Activated CD4-positive, alpha-beta memory T cell treated with anti-CD3 and anti-CD28 coated beads for 36 hours (primary cell): ENCODE results near the gene DSP. TPM values are rescaled to one million over a fixed set of nuclear protein-coding genes. Genes with fewer than 3 reads are reported as not detected.

Experiments
- CTCF ChIA-PET: fragments of 350-600 bp; sonication (Branson Sonifier 250); formaldehyde crosslinking; loops from one replicate; lab custom pipeline; 2021; ENCODE audit warnings: antibody characterized with exemption, inconsistent platforms; lab: Charles Lee
- POLR2A ChIA-PET: fragments of 350-600 bp; sonication (Branson Sonifier 250); formaldehyde crosslinking; loops from one replicate; lab custom pipeline; 2021; ENCODE audit warnings: antibody characterized with exemption; lab: Charles Lee
- DNase-seq: peaks from one replicate; pipeline ENCODE4 v3.0.0-alpha.2; 2020
- H3K27ac Mint-ChIP-seq: one replicate; pipeline ENCODE4 v1.8.0; 2021; ENCODE audit warnings: mixed read lengths
- H3K27me3 Mint-ChIP-seq: one replicate; pipeline ENCODE4 v1.8.0; 2021; ENCODE audit warnings: mixed read lengths
- H3K36me3 Mint-ChIP-seq: one replicate; pipeline ENCODE4 v1.8.0; 2021; ENCODE audit warnings: mixed read lengths
- H3K4me1 Mint-ChIP-seq: one replicate; pipeline ENCODE4 v1.8.0; 2021; ENCODE audit warnings: low read depth, mixed read lengths
- H3K4me3 Mint-ChIP-seq: one replicate; pipeline ENCODE4 v1.8.0; 2021; ENCODE audit warnings: mild to moderate bottlenecking, mixed read lengths
- H3K9me3 Mint-ChIP-seq: one replicate; pipeline ENCODE4 v1.8.0; 2021; ENCODE audit warnings: mixed read lengths
- intact Hi-C: fragments of 100-400 bp; cut with micrococcal nuclease; formaldehyde crosslinking; loops from one replicate; pipeline ENCODE4 v1.15.1; 2023
- total RNA-seq, 2 experiments: library from RNA; stranded (reverse); gene quantifications; one replicate each; pipeline ENCODE4 v1.2.3, GENCODE V29; 2021

Gene DSP
- total RNA-seq, 2 experiments from 2014 or later: 0.07 to 0.12 TPM

- H3K27ac Mint-ChIP-seq: no peak overlapping the region
- no peaks in the 10 kb centered on the region for H3K36me3 Mint-ChIP-seq
- H3K4me3 Mint-ChIP-seq: no peak overlapping the region
- CTCF ChIA-PET: interaction anchor here (0.7 to 2.1 kb wide), 2 partner anchors 10 to 346 kb away, joined by 3 to 8 read pairs; no protein-coding TSS in a partner anchor
- POLR2A ChIA-PET: no interaction called here
- H3K4me1 Mint-ChIP-seq: peaks cover 9% of the 10 kb centered on the region
- H3K27me3 Mint-ChIP-seq: peaks cover 8% of the 10 kb centered on the region
- intact Hi-C loops: no loop called here
- DNase-seq: no peak
- no peaks in the 10 kb centered on the region for H3K9me3 Mint-ChIP-seq
Measured at GRCh38 chr6:7621761-7622160, 80.3 kb downstream of the DSP start.

DNA sequence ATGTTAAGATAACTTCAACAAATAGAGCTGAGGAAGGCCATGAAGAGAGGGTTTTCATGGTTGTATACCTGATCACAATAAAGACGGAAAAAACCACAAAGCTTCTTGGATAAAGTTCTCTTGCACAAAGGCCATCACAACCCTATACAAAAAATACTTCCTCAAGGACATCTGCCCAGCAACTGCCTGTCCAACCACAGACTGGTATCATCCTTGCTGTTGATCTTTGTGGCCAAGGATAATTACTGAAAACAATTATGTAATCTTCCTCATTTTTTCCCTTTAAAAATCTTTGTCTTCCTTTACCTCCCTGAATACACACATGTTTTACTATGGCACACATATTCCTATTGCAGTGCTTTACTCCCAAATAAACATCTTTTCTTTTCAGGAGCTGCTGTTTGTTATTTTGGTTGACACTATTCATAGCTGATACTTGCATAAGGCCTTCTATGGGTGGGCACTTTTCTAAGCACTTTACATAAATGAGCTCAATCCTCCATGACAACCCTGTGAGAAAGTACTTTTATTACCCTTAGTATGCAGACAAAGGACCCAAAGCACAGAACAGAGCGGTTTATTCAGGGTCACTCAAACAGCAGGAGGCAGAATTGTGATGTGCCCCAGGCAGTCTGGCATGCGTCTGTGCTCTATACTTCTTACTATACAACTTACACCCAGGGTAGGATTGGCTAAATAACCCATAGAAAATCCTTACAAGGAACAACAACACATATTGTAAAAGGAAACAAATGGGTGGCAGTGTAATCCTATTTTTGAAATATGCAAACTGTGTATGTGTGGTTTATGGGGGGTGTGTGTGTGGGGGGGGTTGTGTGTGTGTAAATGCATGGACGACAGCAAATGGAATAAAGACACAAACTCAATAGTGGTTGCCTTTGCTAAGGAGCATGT, 83.6 kb downstream of the DSP start:
- H3K4me3 Mint-ChIP-seq: no peak overlapping the region
- ChIA-PET POLR2A (no interaction called here), CTCF (interaction anchor here (1.0 kb wide), 1 partner anchor 10 kb away, joined by 7 read pairs; no protein-coding TSS in a partner anchor)
- H3K27me3 Mint-ChIP-seq: peaks cover 12% of the 10 kb centered on the region
- H3K9me3 Mint-ChIP-seq: no peaks in the 10 kb centered on the region
- no peak for DNase-seq
- no peak overlapping the region for H3K27ac Mint-ChIP-seq
- no peaks in the 10 kb centered on the region for H3K36me3 Mint-ChIP-seq
- no peaks in the 10 kb centered on the region for H3K4me1 Mint-ChIP-seq
- intact Hi-C loops: no loop called here

DNA sequence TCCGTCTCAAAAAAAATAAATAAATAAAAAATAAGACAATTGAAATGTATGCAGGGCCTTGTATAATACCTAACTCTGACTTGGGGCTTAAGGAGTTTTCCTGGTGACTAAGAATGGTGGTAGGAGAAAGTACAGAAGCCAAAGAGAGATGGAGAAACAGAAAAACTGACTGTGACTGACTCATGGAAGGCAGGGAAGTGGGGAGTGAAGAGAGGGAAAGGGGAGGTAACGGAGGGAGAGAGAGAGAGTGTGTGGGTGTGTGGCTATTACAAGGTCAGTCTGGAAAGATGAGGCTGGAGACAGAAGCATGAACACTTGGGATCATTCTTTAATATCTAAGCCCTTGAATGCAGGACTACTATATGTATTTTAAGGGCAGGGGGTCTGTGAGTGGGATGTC, 87.0 kb downstream of the DSP start:
- H3K36me3 Mint-ChIP-seq: no peaks in the 10 kb centered on the region
- no peaks in the 10 kb centered on the region for H3K9me3 Mint-ChIP-seq
- no peak overlapping the region for H3K4me3 Mint-ChIP-seq
- intact Hi-C loops: no loop called here
- peaks cover 8% of the 10 kb centered on the region for H3K27me3 Mint-ChIP-seq
- no peak for DNase-seq
- no peak overlapping the region for H3K27ac Mint-ChIP-seq
- H3K4me1 Mint-ChIP-seq: no peaks in the 10 kb centered on the region
- ChIA-PET POLR2A (interaction anchor here (0.6 kb wide), 1 partner anchor 507 kb away, joined by 3 read pairs; no protein-coding TSS in a partner anchor), CTCF (no interaction called here)

DNA sequence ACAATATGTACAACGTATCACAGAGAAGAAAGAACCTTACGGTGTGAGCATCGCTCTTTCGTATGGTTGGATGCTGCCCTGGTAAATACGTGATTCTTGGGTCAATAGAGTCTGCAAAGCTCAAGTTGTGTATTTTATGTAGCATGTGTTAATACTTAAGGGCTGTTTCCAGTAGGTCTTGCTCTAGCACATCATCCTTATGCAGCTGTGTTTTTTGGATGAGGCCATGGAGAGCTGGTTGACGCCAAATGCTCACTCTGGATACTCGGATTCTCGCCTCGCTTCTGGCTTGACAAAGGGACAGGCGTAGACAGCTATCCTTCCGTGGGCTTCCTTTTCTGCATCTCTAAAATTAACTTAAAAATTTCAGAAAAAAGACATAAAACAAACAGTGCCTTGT, 87.4 kb downstream of the DSP start:
- no peak overlapping the region for H3K27ac Mint-ChIP-seq
- intact Hi-C loops: no loop called here
- H3K4me1 Mint-ChIP-seq: no peaks in the 10 kb centered on the region
- peaks cover 6% of the 10 kb centered on the region for H3K27me3 Mint-ChIP-seq
- H3K4me3 Mint-ChIP-seq: no peak overlapping the region
- ChIA-PET POLR2A (interaction anchor here (0.6 kb wide), 1 partner anchor 507 kb away, joined by 3 read pairs; no protein-coding TSS in a partner anchor), CTCF (no interaction called here)
- no peaks in the 10 kb centered on the region for H3K36me3 Mint-ChIP-seq
- H3K9me3 Mint-ChIP-seq: no peaks in the 10 kb centered on the region
- no peak for DNase-seq

DNA sequence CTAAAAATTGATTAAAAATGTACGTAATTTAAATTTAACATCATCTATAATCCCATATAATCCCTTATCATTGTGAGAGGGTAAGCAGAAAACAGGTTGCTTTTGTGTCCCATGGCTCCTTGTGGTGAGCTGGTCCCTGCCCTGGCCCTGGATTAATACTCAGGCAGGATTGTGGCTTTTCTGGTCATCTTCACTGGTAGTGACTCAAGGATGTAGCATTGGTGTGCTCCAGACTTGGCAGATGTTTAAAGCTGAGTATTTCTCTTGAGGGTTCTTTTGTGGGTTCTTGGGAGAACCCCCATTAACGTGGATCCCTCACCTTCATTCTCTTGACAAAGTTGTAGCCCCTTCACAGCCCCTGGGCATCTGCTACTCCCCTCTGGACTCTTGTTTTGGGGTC, 87.8 kb downstream of the DSP start:
- ChIA-PET CTCF (no interaction called here), POLR2A (no interaction called here)
- H3K27me3 Mint-ChIP-seq: peaks cover 6% of the 10 kb centered on the region
- no peaks in the 10 kb centered on the region for H3K4me1 Mint-ChIP-seq
- intact Hi-C loops: no loop called here
- no peaks in the 10 kb centered on the region for H3K36me3 Mint-ChIP-seq
- no peaks in the 10 kb centered on the region for H3K9me3 Mint-ChIP-seq
- no peak for DNase-seq
- H3K27ac Mint-ChIP-seq: no peak overlapping the region
- H3K4me3 Mint-ChIP-seq: no peak overlapping the region

DNA sequence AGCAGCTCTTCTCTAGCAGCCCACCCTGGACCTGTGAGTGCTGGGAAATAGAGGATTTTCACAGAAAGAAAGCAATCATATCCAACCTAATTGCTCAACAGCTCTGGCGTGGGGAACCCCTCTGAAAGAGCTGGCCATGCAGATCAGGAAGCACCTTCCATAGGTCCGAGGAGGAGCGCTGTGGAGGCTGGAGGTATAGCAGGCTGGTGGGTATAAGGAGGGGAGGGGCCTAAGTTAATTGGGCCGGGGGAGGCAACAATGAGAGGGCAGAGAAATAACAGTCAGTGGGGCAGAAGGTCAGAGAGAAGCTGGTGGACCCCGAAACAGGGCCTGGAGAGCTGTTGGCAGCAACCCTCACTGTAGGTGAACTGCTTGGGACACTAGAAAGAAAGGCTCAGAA, 89.3 kb downstream of the DSP start:
- no peaks in the 10 kb centered on the region for H3K36me3 Mint-ChIP-seq
- CTCF ChIA-PET: no interaction called here

DNA sequence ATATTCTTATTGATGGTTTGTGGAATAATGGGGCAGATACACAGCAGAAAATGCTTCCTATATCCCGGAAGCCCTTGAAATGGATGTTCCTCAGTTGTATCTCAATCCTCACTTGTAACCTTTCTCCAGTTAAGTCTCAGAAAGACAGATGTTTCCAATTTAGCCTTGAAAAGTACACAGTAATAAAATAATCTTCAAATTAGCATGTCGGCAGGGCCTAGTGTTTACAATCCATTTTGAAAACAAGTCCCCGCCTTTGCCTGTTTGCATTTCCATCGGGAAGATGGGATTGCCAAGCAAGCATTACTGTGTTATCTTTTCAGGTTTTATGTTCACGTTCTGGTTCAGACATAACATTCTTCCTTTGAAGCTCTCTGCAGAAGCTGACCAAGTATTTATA, 90.0 kb downstream of the DSP start:
- DNase-seq: no peak
- Mint-ChIP-seq H3K27ac (no peak overlapping the region), H3K36me3 (no peaks in the 10 kb centered on the region), H3K4me3 (no peak overlapping the region), H3K9me3 (no peaks in the 10 kb centered on the region), H3K4me1 (no peaks in the 10 kb centered on the region), H3K27me3 (peaks cover 9% of the 10 kb centered on the region)
- ChIA-PET POLR2A (no interaction called here), CTCF (no interaction called here)
- intact Hi-C loops: no loop called here

More for the DNA sequence above, 89.3 kb downstream of the DSP start:
- no peaks in the 10 kb centered on the region for H3K9me3 Mint-ChIP-seq
- no peak overlapping the region for H3K4me3 Mint-ChIP-seq
- POLR2A ChIA-PET: no interaction called here
- DNase-seq: no peak
- no peak overlapping the region for H3K27ac Mint-ChIP-seq
- intact Hi-C loops: no loop called here
- no peaks in the 10 kb centered on the region for H3K4me1 Mint-ChIP-seq
- H3K27me3 Mint-ChIP-seq: peaks cover 6% of the 10 kb centered on the region

GRCh38 chr6:7632501-7633290, 91.2 kb downstream of the DSP start:
- no peaks in the 10 kb centered on the region for H3K9me3 Mint-ChIP-seq
- H3K27me3 Mint-ChIP-seq: peaks cover 9% of the 10 kb centered on the region
- no peak overlapping the region for H3K4me3 Mint-ChIP-seq
- intact Hi-C loops: no loop called here
- POLR2A ChIA-PET: no interaction called here
- CTCF ChIA-PET: interaction anchor here (0.5 kb wide), 1 partner anchor 11 kb away, joined by 3 read pairs; no protein-coding TSS in a partner anchor
- no peak overlapping the region for H3K27ac Mint-ChIP-seq
- H3K36me3 Mint-ChIP-seq: no peaks in the 10 kb centered on the region
- H3K4me1 Mint-ChIP-seq: no peaks in the 10 kb centered on the region
- no peak for DNase-seq

DNA sequence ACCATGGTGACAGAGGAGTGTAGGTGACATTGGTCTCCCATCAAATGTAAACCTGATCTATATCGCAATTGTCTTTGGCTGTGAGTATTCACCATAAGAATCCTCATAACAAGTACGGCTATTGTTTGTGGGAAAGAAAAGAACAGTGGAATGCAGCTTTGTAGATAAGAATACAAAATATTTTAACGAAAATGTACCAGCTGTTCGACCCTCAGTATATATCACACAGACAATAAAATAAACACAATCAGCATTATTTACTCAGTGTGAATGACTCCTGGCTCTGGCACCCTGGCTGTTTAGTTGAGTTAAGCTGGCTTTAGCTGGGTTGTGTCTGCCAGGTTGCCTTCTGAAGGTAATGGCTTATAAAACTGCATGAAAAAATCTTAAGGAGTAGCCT, 91.9 kb downstream of the DSP start:
- Mint-ChIP-seq H3K4me1 (no peaks in the 10 kb centered on the region), H3K4me3 (no peak overlapping the region), H3K27me3 (peaks cover 8% of the 10 kb centered on the region), H3K9me3 (no peaks in the 10 kb centered on the region), H3K36me3 (no peaks in the 10 kb centered on the region), H3K27ac (no peak overlapping the region)
- ChIA-PET POLR2A (no interaction called here), CTCF (no interaction called here)
- intact Hi-C loops: no loop called here
- DNase-seq: no peak

DNA sequence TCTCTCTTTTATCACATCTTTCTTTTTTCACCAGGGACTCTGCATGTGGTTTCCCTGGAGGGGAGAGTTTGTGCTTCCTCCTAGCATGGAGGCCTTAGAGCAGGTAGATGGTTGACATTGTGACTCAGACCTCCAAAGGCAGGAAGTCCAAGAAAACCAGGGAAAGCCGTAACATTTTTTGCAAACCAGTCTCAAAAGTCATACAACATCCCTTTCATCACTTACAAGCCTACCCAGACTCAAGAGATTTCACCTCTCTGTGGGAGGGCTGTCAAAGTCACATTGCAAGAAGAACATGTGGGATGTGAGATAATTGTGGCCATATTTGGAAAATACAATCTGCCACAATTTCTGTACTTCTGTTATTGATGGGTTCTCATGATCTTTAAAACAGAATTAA, 94.7 kb downstream of the DSP start:
- Mint-ChIP-seq H3K4me1 (no peaks in the 10 kb centered on the region), H3K27ac (no peak overlapping the region), H3K4me3 (no peak overlapping the region), H3K36me3 (no peaks in the 10 kb centered on the region), H3K9me3 (no peaks in the 10 kb centered on the region), H3K27me3 (peaks cover 3% of the 10 kb centered on the region)
- intact Hi-C loops: no loop called here
- DNase-seq: no peak
- ChIA-PET POLR2A (no interaction called here), CTCF (no interaction called here)
